ENCODE results near the gene MSANTD1.

The MSANTD1 gene

DNA sequence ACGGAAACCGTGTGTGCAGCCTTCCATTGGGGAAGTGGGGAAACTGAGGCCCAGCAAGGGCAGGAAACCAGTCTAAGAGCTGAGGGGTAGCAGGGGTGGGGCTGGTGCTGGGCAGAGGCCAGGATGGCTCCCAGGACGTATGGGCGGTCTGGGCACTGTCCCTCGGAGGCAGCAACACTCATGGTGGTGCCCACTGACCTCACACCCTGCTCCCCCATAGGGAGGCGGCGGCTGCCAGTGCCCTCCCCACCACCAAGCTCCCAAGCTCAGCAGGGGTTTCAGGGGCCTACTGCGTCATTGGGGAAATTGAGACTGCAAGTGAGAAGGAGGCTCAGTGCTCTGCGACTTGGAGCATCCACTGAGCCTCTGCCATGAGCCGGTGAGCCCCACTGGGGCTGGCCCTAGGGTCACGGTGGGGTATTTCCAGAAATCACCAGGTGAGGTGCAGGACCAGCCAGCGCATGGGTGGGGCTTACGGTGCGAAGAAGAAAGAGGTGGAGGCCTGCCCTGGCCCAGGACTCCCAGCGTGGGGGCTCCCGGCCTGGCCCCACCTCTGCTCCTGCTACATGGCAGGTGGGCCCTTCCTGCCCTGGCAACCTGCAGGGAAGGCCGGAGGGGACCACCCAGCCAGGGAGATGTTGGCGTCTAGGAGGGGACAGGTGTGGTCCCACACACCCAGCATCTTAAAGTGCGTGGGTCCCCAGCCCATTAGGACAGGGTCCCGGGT lies 915 bp downstream of the MSANTD1 start:
- Mint-ChIP-seq H3K4me3 (no peak overlapping the region), H3K4me1 (peaks cover 4% of the 10 kb centered on the region), H3K9me3 (no peaks in the 10 kb centered on the region), H3K27ac (peak overlapping the region; percentile 85), H3K27me3 (ENCODE audit: low read depth, poor library complexity) (no peaks in the 10 kb centered on the region), H3K36me3 (ENCODE audit: low read depth) (no peaks in the 10 kb centered on the region)
- TF ChIP-seq, protein P1, sequence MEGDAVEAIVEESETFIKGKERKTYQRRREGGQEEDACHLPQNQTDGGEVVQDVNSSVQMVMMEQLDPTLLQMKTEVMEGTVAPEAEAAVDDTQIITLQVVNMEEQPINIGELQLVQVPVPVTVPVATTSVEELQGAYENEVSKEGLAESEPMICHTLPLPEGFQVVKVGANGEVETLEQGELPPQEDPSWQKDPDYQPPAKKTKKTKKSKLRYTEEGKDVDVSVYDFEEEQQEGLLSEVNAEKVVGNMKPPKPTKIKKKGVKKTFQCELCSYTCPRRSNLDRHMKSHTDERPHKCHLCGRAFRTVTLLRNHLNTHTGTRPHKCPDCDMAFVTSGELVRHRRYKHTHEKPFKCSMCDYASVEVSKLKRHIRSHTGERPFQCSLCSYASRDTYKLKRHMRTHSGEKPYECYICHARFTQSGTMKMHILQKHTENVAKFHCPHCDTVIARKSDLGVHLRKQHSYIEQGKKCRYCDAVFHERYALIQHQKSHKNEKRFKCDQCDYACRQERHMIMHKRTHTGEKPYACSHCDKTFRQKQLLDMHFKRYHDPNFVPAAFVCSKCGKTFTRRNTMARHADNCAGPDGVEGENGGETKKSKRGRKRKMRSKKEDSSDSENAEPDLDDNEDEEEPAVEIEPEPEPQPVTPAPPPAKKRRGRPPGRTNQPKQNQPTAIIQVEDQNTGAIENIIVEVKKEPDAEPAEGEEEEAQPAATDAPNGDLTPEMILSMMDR (IDR thresholded peaks at IDR 0.05): no peak
- DNase-seq: no peak

DNA sequence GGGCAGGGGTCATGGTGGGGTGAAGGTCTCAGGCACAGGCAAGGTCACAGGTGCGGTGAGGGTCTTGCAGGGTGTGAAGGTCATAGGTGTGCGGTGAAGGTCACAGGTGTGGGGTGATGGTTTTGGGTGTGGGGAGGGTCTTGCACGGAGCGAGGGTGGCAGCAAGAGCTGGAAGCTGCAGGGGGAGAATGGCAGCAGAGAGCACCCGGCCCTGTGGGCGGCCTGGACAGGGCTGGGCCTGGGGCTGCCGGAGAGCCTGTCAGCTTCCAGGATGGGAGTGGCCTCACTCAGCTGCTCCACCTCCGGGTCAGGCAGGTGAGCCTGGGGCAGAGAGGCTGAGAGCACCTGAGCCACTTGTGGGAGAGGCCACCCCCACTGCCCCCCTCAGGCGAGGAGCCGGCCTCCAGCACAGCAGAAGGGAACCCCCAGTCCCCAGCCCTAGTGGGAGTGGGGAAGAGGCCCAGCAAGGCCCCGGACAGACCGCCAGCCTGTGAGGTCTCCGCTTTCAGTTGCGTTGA lies 1.5 kb downstream of the MSANTD1 start:
- TF ChIP-seq, protein P1 (IDR thresholded peaks at IDR 0.05): no peak
- H3K4me3 Mint-ChIP-seq: no peak overlapping the region
- no peaks in the 10 kb centered on the region for H3K9me3 Mint-ChIP-seq
- H3K27ac Mint-ChIP-seq: peak overlapping the region; percentile 85
- no peaks in the 10 kb centered on the region for H3K27me3 Mint-ChIP-seq (ENCODE audit: low read depth, poor library complexity)
- H3K4me1 Mint-ChIP-seq: peaks cover 4% of the 10 kb centered on the region
- no peaks in the 10 kb centered on the region for H3K36me3 Mint-ChIP-seq (ENCODE audit: low read depth)
- DNase-seq: no peak

DNA sequence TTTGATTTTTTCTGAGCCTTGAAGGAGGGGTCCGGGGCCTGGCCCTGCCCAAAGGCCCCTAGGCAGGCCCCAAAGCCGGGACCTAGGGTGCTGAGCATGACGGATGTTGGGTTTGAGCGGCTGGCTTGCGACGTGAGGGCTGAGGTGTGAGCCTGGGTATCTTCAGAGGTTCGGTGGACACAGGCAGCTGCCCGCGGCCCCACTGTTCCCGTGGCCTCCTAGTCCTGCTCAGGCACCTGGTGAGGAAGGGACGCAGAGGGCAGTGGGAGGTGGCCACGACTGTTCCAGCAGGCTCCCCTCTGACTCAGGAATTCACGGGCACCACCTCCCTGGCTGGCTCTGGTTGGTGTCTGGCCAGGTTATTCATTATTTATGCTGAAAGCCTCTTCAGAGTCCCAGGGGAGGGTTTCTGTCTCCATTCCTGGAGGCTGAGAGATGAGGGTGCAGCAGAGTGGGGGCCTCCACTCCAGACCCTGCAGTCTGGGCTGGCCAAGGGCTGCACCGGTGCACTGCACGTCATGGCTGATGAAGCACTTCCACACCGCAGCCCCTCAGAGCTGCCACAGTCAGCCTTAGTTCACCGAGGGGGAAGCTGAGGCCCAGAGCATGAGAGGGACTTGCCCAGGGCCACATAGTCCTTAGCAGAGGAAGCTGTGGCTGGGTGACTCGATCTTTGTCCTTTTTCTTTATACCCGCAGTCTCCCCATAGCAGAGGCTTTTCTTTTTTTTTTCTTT lies 2.2 kb downstream of the MSANTD1 start:
- DNase-seq: no peak

DNA sequence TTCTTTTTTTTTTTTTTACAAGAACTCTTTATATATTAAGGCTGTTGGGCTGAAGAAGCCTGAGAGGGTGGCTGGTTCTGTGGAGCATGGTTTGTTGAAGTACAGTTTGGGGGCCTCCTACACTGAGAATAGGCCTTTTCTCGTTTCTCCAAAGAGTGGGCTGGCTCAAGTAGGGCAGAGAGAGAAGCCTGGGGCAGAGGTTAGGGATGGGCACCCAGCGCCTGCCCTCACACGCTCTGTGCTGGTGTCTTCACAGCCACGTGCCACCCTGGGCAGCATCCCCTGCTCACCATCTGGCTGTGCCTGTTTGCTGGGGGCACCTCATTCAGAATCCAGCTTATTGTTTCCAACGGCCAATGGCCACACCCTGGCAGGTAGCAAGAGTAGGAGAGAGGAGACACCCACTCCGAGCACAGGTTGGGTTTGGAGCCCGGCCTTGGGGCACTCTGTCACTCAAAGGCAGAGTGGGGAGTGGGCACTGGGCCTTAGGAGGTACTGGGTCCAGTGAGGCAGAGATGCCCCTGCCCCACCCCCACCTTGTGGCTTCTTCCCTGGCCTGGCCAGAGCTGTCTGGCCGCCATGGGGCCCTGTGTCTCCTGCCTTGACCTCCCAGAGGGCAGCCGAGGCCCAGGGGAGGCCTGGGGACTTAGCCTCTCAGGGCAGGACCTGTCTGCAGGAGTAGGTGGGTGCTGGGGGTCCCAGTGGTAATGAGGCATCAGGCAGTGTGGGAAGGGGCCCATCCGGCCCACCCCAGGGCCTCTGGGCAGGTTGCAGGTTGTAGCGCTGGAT lies 2.9 kb downstream of the MSANTD1 start:
- Mint-ChIP-seq H3K4me1 (peaks cover 4% of the 10 kb centered on the region), H3K9me3 (no peaks in the 10 kb centered on the region), H3K27ac (no peak overlapping the region), H3K4me3 (no peak overlapping the region), H3K36me3 (ENCODE audit: low read depth) (no peaks in the 10 kb centered on the region), H3K27me3 (ENCODE audit: low read depth, poor library complexity) (no peaks in the 10 kb centered on the region)
- DNase-seq: peak; percentile 1
- TF ChIP-seq, protein P1 (IDR thresholded peaks at IDR 0.05): no peak

More for the DNA sequence above, 2.2 kb downstream of the MSANTD1 start:
- no peaks in the 10 kb centered on the region for H3K36me3 Mint-ChIP-seq (ENCODE audit: low read depth)
- H3K4me1 Mint-ChIP-seq: peaks cover 4% of the 10 kb centered on the region
- H3K27ac Mint-ChIP-seq: no peak overlapping the region
- H3K9me3 Mint-ChIP-seq: no peaks in the 10 kb centered on the region
- H3K4me3 Mint-ChIP-seq: no peak overlapping the region
- H3K27me3 Mint-ChIP-seq (ENCODE audit: low read depth, poor library complexity): no peaks in the 10 kb centered on the region
- TF ChIP-seq, protein P1 (IDR thresholded peaks at IDR 0.05): no peak

DNA sequence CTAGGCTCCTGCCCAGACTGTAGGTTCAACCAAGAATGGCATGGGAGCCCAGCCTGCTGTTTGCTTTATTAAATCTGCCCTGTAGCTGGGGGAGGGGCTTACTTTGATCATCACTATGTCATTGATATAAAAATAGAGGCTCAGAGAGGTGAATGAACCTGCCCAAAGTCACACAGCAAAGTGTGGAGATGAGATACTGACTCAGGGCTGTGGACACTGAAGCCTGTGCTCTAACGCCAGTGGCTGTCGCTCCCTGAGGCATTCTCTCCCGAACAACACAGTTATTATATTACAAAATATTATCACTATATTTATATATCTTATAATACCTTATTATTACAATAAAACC lies 3.5 kb downstream of the MSANTD1 start:
- Mint-ChIP-seq H3K4me3 (no peak overlapping the region), H3K9me3 (no peaks in the 10 kb centered on the region), H3K36me3 (ENCODE audit: low read depth) (no peaks in the 10 kb centered on the region), H3K27ac (no peak overlapping the region), H3K4me1 (peaks cover 4% of the 10 kb centered on the region), H3K27me3 (ENCODE audit: low read depth, poor library complexity) (no peaks in the 10 kb centered on the region)
- TF ChIP-seq, protein P1 (IDR thresholded peaks at IDR 0.05): no peak
- DNase-seq: no peak
